DND-41 (cell line): ENCODE measurements around the gene TECPR2.

Experiments used
- CTCF ChIP-seq: IDR thresholded peaks from 2 replicates; pipeline ENCODE4 v1.5.1; 2012; ENCODE audit warnings: borderline replicate concordance, low read length, moderate library complexity, mild to moderate bottlenecking; ENCODE audit not compliant: poor library complexity, severe bottlenecking; ENCODE audit errors: extremely low read depth
- EZH2 ChIP-seq: IDR thresholded peaks from 3 replicates; pipeline ENCODE4 v1.6.1; 2012; ENCODE audit warnings: borderline replicate concordance, low read depth, mild to moderate bottlenecking, moderate library complexity, low read length, inconsistent platforms; ENCODE audit not compliant: severe bottlenecking

GRCh38 chr14:102418853-102419240, 56.1 kb downstream of the TECPR2 start:
- TF ChIP-seq CTCF (no peak), EZH2 (no peak)
